ENCODE data around the gene CTXN1.
"Not testable (repeated sequence)": the region's sequence is repeated elsewhere in the genome, so short reads cannot be mapped to it uniquely, and the experiment has no call there.

Gene CTXN1

GRCh38 chr19:7903244-7904073, 22.5 kb downstream of the CTXN1 start, which contains the start of gene MAP2K7:
TSS of gene MAP2K7 (plus strand) at chr19:7903877. CDS start at chr19:7903945, 68 bp downstream.
- Mint-ChIP-seq H3K36me3 (peaks cover 2% of the 10 kb centered on the region), H3K27me3 (no peaks in the 10 kb centered on the region), H3K27ac (peak within 1 kb of the TSS; percentile 97), H3K4me3 (peak within 1 kb of the TSS; percentile 92), H3K4me1 (peaks cover 26% of the 10 kb centered on the region), H3K9me3 (no peaks in the 10 kb centered on the region)

DNA sequence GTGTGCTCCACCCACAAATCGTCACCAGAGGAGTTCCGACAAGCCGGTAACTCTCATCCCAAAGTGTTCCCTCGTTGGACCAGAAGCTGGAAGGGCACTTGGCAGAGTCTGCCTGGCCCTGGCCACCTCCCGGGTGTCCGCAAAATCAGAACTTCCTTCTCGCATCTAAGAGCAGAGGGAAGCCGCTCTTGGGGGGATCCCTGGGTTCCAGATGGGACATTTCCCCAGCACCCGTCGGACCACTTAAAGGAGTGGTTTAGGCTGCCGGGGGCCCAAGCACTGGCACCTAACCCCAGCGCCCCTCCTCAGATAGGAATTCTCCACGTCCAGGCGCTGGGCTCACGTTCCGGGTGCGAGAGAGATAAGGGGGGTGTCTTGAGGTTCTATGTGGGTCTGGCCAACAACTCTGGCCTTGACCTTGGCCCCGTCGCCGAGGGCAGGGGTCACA, 23.1 kb downstream of the CTXN1 start:
- H3K4me3 Mint-ChIP-seq: peak overlapping the region; percentile 92
- peaks cover 2% of the 10 kb centered on the region for H3K36me3 Mint-ChIP-seq
- no peaks in the 10 kb centered on the region for H3K27me3 Mint-ChIP-seq
- peak overlapping the region; percentile 97 for H3K27ac Mint-ChIP-seq
- H3K9me3 Mint-ChIP-seq: no peaks in the 10 kb centered on the region
- H3K4me1 Mint-ChIP-seq: peaks cover 26% of the 10 kb centered on the region

DNA sequence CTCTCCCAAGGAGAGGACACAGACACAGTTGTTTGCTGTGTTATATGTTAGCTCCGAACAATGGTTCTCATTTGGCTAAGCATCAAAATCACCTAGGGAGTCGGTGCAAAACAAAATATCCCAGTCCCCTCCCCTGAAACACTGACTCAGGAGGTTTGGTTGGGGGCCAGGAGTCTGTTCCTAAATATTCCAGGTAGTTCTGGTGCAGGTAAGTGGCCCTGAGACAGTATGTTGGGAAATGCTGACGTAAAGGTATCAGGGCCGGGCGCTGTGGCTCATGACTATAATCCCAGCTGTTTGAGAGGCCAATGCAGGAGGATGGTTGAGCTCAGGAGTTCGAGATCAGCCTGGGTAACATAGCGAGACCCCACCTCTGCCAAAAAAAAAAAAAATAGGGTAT, 24.6 kb downstream of the CTXN1 start:
- Mint-ChIP-seq H3K36me3 (peaks cover 2% of the 10 kb centered on the region), H3K9me3 (no peaks in the 10 kb centered on the region), H3K27me3 (no peaks in the 10 kb centered on the region), H3K4me1 (peaks cover 18% of the 10 kb centered on the region), H3K4me3 (no peak overlapping the region), H3K27ac (no peak overlapping the region)

DNA sequence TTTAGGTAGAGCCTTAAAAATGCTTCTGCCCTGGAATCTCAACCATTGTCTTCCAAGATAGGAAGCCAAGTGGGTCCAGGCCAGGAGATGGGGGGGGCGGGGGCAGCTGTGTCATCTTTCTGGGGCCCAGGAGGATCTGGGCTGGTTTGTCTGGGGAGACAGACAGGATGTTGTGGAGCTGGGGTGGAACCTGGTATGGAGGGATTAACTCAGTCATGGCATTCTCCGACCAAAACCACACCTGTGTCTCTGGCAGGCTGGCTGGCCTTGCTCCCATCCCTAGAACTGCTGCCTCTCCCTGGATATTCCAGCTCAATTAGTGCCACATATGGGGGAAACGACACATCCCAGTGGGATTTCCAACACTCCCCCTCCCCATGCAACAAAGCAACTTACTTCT, 25.0 kb downstream of the CTXN1 start:
- no peaks in the 10 kb centered on the region for H3K9me3 Mint-ChIP-seq
- peaks cover 2% of the 10 kb centered on the region for H3K36me3 Mint-ChIP-seq

DNA sequence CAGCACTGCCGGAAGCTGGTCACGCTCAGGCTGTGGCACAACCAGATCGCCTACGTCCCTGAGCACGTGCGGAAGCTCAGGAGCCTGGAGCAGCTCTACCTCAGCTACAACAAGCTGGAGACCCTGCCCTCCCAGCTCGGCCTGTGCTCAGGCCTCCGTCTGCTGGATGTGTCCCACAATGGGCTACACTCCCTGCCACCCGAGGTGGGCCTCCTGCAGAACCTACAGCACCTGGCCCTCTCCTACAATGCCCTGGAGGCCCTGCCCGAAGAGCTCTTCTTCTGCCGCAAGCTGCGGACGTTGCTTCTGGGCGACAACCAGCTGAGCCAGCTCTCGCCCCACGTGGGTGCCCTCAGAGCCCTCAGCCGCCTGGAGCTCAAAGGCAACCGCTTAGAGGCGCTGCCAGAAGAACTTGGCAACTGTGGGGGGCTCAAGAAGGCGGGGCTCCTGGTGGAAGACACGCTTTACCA, 25.5 kb downstream of the CTXN1 start:
- Mint-ChIP-seq H3K9me3 (no peaks in the 10 kb centered on the region), H3K4me1 (peaks cover 13% of the 10 kb centered on the region), H3K36me3 (no peaks in the 10 kb centered on the region), H3K4me3 (no peak overlapping the region), H3K27me3 (no peaks in the 10 kb centered on the region), H3K27ac (no peak overlapping the region)

More for the DNA sequence above, 25.0 kb downstream of the CTXN1 start:
- no peaks in the 10 kb centered on the region for H3K27me3 Mint-ChIP-seq
- H3K4me1 Mint-ChIP-seq: peaks cover 18% of the 10 kb centered on the region
- H3K27ac Mint-ChIP-seq: no peak overlapping the region
- H3K4me3 Mint-ChIP-seq: no peak overlapping the region

DNA sequence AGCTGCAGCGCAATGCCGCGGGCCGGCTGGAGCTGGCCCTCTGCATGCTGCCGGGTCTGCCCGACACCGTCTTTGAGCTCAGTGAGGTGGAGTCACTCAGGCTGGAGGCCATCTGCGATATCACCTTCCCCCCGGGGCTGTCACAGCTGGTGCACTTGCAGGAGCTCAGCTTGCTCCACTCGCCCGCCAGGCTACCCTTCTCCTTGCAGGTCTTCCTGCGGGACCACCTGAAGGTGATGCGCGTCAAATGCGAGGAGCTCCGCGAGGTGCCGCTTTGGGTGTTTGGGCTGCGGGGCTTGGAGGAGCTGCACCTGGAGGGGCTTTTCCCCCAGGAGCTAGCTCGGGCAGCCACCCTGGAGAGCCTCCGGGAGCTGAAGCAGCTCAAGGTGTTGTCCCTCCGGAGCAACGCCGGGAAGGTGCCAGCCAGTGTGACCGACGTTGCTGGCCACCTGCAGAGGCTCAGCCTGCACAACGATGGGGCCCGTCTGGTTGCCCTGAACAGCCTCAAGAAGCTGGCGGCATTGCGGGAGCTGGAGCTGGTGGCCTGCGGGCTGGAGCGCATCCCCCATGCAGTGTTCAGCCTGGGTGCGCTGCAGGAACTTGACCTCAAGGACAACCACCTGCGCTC, 26.1 kb downstream of the CTXN1 start:
- no peaks in the 10 kb centered on the region for H3K36me3 Mint-ChIP-seq
- peaks cover 8% of the 10 kb centered on the region for H3K4me1 Mint-ChIP-seq
- H3K27ac Mint-ChIP-seq: no peak overlapping the region
- no peaks in the 10 kb centered on the region for H3K9me3 Mint-ChIP-seq
- no peak overlapping the region for H3K4me3 Mint-ChIP-seq
- no peaks in the 10 kb centered on the region for H3K27me3 Mint-ChIP-seq

- Mint-ChIP-seq H3K4me3 (no peak overlapping the region), H3K4me1 (peaks cover 5% of the 10 kb centered on the region), H3K27me3 (peaks cover 3% of the 10 kb centered on the region), H3K9me3 (no peaks in the 10 kb centered on the region), H3K36me3 (no peaks in the 10 kb centered on the region), H3K27ac (no peak overlapping the region)
These were observed 27.0 kb downstream of the CTXN1 start for GRCh38 chr19:7898967-7899366.

DNA sequence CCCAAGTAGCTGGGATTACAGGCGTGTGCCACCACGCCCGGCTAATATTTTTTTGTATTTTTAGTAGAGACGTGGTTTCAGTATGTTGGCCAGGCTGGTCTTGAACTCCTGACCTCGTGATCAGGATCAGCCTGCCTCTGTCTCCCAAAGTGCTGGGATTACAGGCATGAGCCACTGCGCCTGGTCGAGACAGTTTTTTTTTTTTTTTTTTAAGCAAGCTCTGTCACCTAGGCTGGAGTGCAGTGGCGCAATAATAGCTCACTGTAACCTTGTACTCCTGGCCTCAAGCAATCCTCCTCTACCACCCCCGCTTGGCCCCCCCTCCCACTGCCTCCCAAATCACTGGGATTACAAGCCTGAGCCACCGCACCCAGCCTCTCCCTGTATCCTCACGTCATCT, 28.6 kb downstream of the CTXN1 start:
- no peaks in the 10 kb centered on the region for H3K36me3 Mint-ChIP-seq
- H3K4me1 Mint-ChIP-seq: no peaks in the 10 kb centered on the region
- H3K27me3 Mint-ChIP-seq: peaks cover 3% of the 10 kb centered on the region
- no peak overlapping the region for H3K27ac Mint-ChIP-seq
- H3K4me3 Mint-ChIP-seq: no peak overlapping the region
- H3K9me3 Mint-ChIP-seq: no peaks in the 10 kb centered on the region

DNA sequence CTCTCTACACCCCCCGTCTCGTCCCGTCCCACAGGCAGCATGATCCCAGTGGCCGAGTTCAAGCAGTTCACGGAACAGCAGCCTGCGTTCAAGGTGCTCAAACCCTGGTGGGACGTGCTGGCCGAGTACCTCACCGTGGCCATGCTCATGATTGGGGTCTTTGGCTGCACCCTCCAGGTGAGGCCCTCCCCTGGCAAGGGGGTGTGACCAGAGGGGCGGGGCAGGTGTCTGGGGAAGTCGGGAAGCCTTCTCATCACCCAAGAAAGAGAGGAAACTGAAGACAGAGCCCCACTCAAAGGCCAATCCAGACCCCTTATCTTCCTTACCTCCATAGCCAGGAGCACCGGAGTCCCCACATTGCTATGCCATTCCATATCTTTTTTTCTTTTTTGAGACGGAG, 30.4 kb downstream of the CTXN1 start:
- no peaks in the 10 kb centered on the region for H3K4me1 Mint-ChIP-seq

GRCh38 chr19:7894612-7895309, 31.2 kb downstream of the CTXN1 start:
- Mint-ChIP-seq H3K4me3 (no peak overlapping the region), H3K27ac (no peak overlapping the region), H3K27me3 (peaks cover 3% of the 10 kb centered on the region), H3K36me3 (no peaks in the 10 kb centered on the region), H3K4me1 (no peaks in the 10 kb centered on the region), H3K9me3 (no peaks in the 10 kb centered on the region)

More for the DNA sequence above, 30.4 kb downstream of the CTXN1 start:
- Mint-ChIP-seq H3K27ac (no peak overlapping the region), H3K36me3 (no peaks in the 10 kb centered on the region), H3K27me3 (peaks cover 3% of the 10 kb centered on the region), H3K9me3 (no peaks in the 10 kb centered on the region), H3K4me3 (no peak overlapping the region)

GRCh38 chr19:7893362-7894101, 32.4 kb downstream of the CTXN1 start:
- H3K27ac Mint-ChIP-seq, H3K4me1 Mint-ChIP-seq, H3K27me3 Mint-ChIP-seq, H3K36me3 Mint-ChIP-seq, H3K9me3 Mint-ChIP-seq, H3K4me3 Mint-ChIP-seq: not testable (repeated sequence)

GRCh38 chr19:7888826-7889217, 37.1 kb downstream of the CTXN1 start:
- no peaks in the 10 kb centered on the region for H3K36me3 Mint-ChIP-seq
- peaks cover 5% of the 10 kb centered on the region for H3K27me3 Mint-ChIP-seq
- no peak overlapping the region for H3K27ac Mint-ChIP-seq
- no peaks in the 10 kb centered on the region for H3K9me3 Mint-ChIP-seq
- H3K4me3 Mint-ChIP-seq: no peak overlapping the region
- H3K4me1 Mint-ChIP-seq: no peaks in the 10 kb centered on the region

- H3K9me3 Mint-ChIP-seq: no peaks in the 10 kb centered on the region
- H3K4me3 Mint-ChIP-seq: no peak within 1 kb of the TSS
- no peaks in the 10 kb centered on the region for H3K36me3 Mint-ChIP-seq
- no peak within 1 kb of the TSS for H3K27ac Mint-ChIP-seq
- H3K27me3 Mint-ChIP-seq: peaks cover 5% of the 10 kb centered on the region
- no peaks in the 10 kb centered on the region for H3K4me1 Mint-ChIP-seq
These were observed 37.6 kb downstream of the CTXN1 start, which contains the start of gene LRRC8E for GRCh38 chr19:7888145-7888825. TSS of gene LRRC8E (plus strand) at chr19:7888510. CDS start at chr19:7895604, 7,094 bp downstream.

GRCh38 chr19:7887408-7888144, 38.4 kb downstream of the CTXN1 start:
- H3K9me3 Mint-ChIP-seq: no peaks in the 10 kb centered on the region
- no peaks in the 10 kb centered on the region for H3K4me1 Mint-ChIP-seq
- H3K27me3 Mint-ChIP-seq: peaks cover 5% of the 10 kb centered on the region
- no peak overlapping the region for H3K27ac Mint-ChIP-seq
- H3K36me3 Mint-ChIP-seq: no peaks in the 10 kb centered on the region
- H3K4me3 Mint-ChIP-seq: no peak overlapping the region

All from activated naive CD4-positive, alpha-beta T cell treated with anti-CD3 and anti-CD28 coated beads, Interleukin-2, amount 50 U/mL, for 24 hours (primary cell).